WTC11 (cell line): Measurements from ENCODE around the gene PRXL2A. TPM values are rescaled to one million over a fixed set of nuclear protein-coding genes. Genes with fewer than 3 reads are reported as not detected.

Source experiments
- ATAC-seq: fragments of 200-7000 bp; cut with Tn5 transposase; 2 replicates; pipeline ENCODE4 v1.10.0; 2021; ENCODE audit warnings: mild to moderate bottlenecking, moderate library complexity
- CTCF ChIA-PET: fragments of 300-600 bp; sonication (Branson Sonifier 250); formaldehyde crosslinking; loops from one replicate; lab custom pipeline; 2021; ENCODE audit warnings: antibody characterized with exemption; lab: Charles Lee
- POLR2A ChIA-PET: fragments of 350-600 bp; sonication (Branson Sonifier 250); formaldehyde crosslinking; loops from one replicate; lab custom pipeline; 2021; ENCODE audit warnings: antibody characterized with exemption; lab: Charles Lee
- DNase-seq: peaks from one replicate; pipeline ENCODE4 v3.0.0; 2021; ENCODE audit warnings: low spot score
- H3K27ac Mint-ChIP-seq: 2 replicates; pipeline ENCODE4 v1.8.0; 2021; ENCODE audit warnings: mixed read lengths
- H3K27me3 Mint-ChIP-seq: 2 replicates; pipeline ENCODE4 v1.8.0; 2021; ENCODE audit warnings: low read depth, mild to moderate bottlenecking, moderate library complexity, mixed read lengths
- H3K36me3 Mint-ChIP-seq: 2 replicates; pipeline ENCODE4 v1.8.0; 2021; ENCODE audit warnings: mixed read lengths
- H3K4me1 Mint-ChIP-seq: 2 replicates; pipeline ENCODE4 v1.8.0; 2022; ENCODE audit warnings: mixed read lengths
- H3K4me3 Mint-ChIP-seq: 2 replicates; pipeline ENCODE4 v1.8.0; 2021; ENCODE audit warnings: mild to moderate bottlenecking, moderate library complexity, mixed read lengths
- H3K9me3 Mint-ChIP-seq: 2 replicates; pipeline ENCODE4 v1.8.0; 2021; ENCODE audit warnings: mixed read lengths
- ATF6 ChIP-seq: sonication (generic); formaldehyde crosslinking; IDR thresholded peaks from 2 replicates; pipeline ENCODE4 v1.8.1; 2023; ENCODE audit warnings: mild to moderate bottlenecking, missing genetic modification reagents
- CBFB ChIP-seq: sonication (generic); formaldehyde crosslinking; IDR thresholded peaks from 2 replicates; pipeline ENCODE4 v1.8.1; 2022; ENCODE audit warnings: mild to moderate bottlenecking, low read depth, missing genetic modification reagents
- CDX4 ChIP-seq: fragments of 250-450 bp; sonication (Bioruptor Pico); IDR thresholded peaks from 2 replicates; pipeline ENCODE4 v1.9.0; 2021; ENCODE audit warnings: moderate library complexity, mild to moderate bottlenecking, inconsistent platforms, borderline replicate concordance
- CREB1 ChIP-seq: sonication (generic); formaldehyde crosslinking; IDR thresholded peaks from 2 replicates; pipeline ENCODE4 v1.8.0; 2023; ENCODE audit warnings: mild to moderate bottlenecking, missing genetic modification reagents
- E2F4 ChIP-seq: sonication (generic); formaldehyde crosslinking; IDR thresholded peaks from 2 replicates; pipeline ENCODE4 v1.8.1; 2022; ENCODE audit warnings: low read depth, mild to moderate bottlenecking, moderate library complexity, missing genetic modification reagents, borderline replicate concordance
- E2F5 ChIP-seq: sonication (generic); formaldehyde crosslinking; IDR thresholded peaks from 2 replicates; pipeline ENCODE4 v1.8.1; 2022; ENCODE audit warnings: mild to moderate bottlenecking, moderate library complexity, missing genetic modification reagents
- MAX ChIP-seq: sonication (generic); formaldehyde crosslinking; IDR thresholded peaks from 2 replicates; pipeline ENCODE4 v1.8.0; 2022; ENCODE audit warnings: mild to moderate bottlenecking, missing genetic modification reagents
- MXD4 ChIP-seq: fragments of 250-450 bp; sonication (Bioruptor Pico); IDR thresholded peaks from 2 replicates; pipeline ENCODE4 v1.8.0; 2021; ENCODE audit warnings: mild to moderate bottlenecking, moderate library complexity, borderline replicate concordance
- NFYB ChIP-seq: sonication (generic); formaldehyde crosslinking; conservative IDR thresholded peaks from 2 replicates; pipeline ENCODE4 v1.8.0; 2022; ENCODE audit warnings: low read depth, missing genetic modification reagents
- RORB ChIP-seq: fragments of 250-450 bp; sonication (Bioruptor Pico); IDR thresholded peaks from 2 replicates; pipeline ENCODE4 v1.9.0; 2021; ENCODE audit warnings: mild to moderate bottlenecking
- SMAD3 ChIP-seq: sonication (generic); formaldehyde crosslinking; IDR thresholded peaks from 2 replicates; pipeline ENCODE4 v1.8.0; 2022; ENCODE audit warnings: missing genetic modification reagents, mild to moderate bottlenecking, borderline replicate concordance
- SMAD4 ChIP-seq: sonication (generic); formaldehyde crosslinking; IDR thresholded peaks from 2 replicates; pipeline ENCODE4 v1.8.0; 2022; ENCODE audit warnings: mild to moderate bottlenecking, missing genetic modification reagents
- TCF7 ChIP-seq: sonication (generic); formaldehyde crosslinking; IDR thresholded peaks from 2 replicates; pipeline ENCODE4 v1.8.0; 2022; ENCODE audit warnings: mild to moderate bottlenecking, low read depth, missing genetic modification reagents, moderate library complexity
- USF2 ChIP-seq: sonication (generic); formaldehyde crosslinking; IDR thresholded peaks from 2 replicates; pipeline ENCODE4 v1.8.1; 2023; ENCODE audit warnings: mild to moderate bottlenecking, missing genetic modification reagents, moderate library complexity
- ZNF121 ChIP-seq: sonication (generic); formaldehyde crosslinking; IDR thresholded peaks from 2 replicates; pipeline ENCODE4 v1.8.0; 2023; ENCODE audit warnings: missing genetic modification reagents
- ZNF263 ChIP-seq: sonication (generic); formaldehyde crosslinking; IDR thresholded peaks from 2 replicates; pipeline ENCODE4 v1.8.1; 2022; ENCODE audit warnings: low read depth, mild to moderate bottlenecking, moderate library complexity, missing genetic modification reagents
- ZNF416 ChIP-seq: fragments of 250-450 bp; sonication (Bioruptor Pico); IDR thresholded peaks from 2 replicates; pipeline ENCODE4 v1.9.0; 2021; ENCODE audit warnings: mild to moderate bottlenecking, inconsistent platforms
- ZNF423 ChIP-seq: fragments of 250-450 bp; sonication (Bioruptor Pico); IDR thresholded peaks from 2 replicates; pipeline ENCODE4 v2.1.2; 2022; ENCODE audit warnings: mild to moderate bottlenecking, moderate library complexity
- total RNA-seq: library from RNA; stranded (reverse); gene quantifications from 3 replicates; pipeline ENCODE4 v1.2.3, GENCODE V29; 2021
- TF ChIP-seq, protein P1 (sequence below): fragments of 250-450 bp; sonication (Bioruptor Pico); IDR thresholded peaks from 2 replicates; pipeline ENCODE4 v2.1.2; 2022; ENCODE audit warnings: mild to moderate bottlenecking, moderate library complexity
- TF ChIP-seq, protein P2 (sequence below): sonication (generic); formaldehyde crosslinking; IDR thresholded peaks from 2 replicates; pipeline ENCODE4 v1.8.0; 2022; ENCODE audit warnings: mild to moderate bottlenecking, missing genetic modification reagents
- TF ChIP-seq, protein P3 (sequence below): sonication (generic); formaldehyde crosslinking; IDR thresholded peaks from 2 replicates; pipeline ENCODE4 v1.8.1; 2022; ENCODE audit warnings: low read depth, missing genetic modification reagents, borderline replicate concordance
- TF ChIP-seq, protein P4 (sequence below): sonication (generic); formaldehyde crosslinking; conservative IDR thresholded peaks from 2 replicates; pipeline ENCODE4 v1.8.1; 2022; ENCODE audit warnings: mild to moderate bottlenecking, missing genetic modification reagents

The PRXL2A gene
- total RNA-seq, 1 experiment from 2014 or later = 46.6 TPM

GRCh38 chr10:80468806-80469421 is 60.6 kb downstream of the PRXL2A start:
- TF ChIP-seq E2F5 (CRISPR knock-in tag) (no peak), CBFB (no peak), NFYB (CRISPR knock-in tag) (no peak), CREB1 (CRISPR knock-in tag) (no peak), ZNF423 (CRISPR knock-in tag) (no peak), ATF6 (CRISPR knock-in tag) (no peak), ZNF121 (CRISPR knock-in tag) (no peak), SMAD4 (CRISPR knock-in tag) (no peak), MXD4 (CRISPR knock-in tag) (no peak)
- TF ChIP-seq, all 79 proteins: peak for 0
- peaks cover 17% of the 10 kb centered on the region for H3K36me3 Mint-ChIP-seq
- H3K9me3 Mint-ChIP-seq = no peaks in the 10 kb centered on the region
- H3K27me3 Mint-ChIP-seq = peaks cover 39% of the 10 kb centered on the region
- POLR2A ChIA-PET = no interaction called here
- DNase-seq (no peak), ATAC-seq (no peak)
- CTCF ChIA-PET = interaction anchor here (0.6 to 34.2 kb wide), 4 partner anchors 24 to 86 kb away, joined by 3 to 802 read pairs (median 4); partner anchors contain the start of gene PRXL2A
- H3K4me1 Mint-ChIP-seq = peaks cover 78% of the 10 kb centered on the region
- no peak overlapping the region for H3K27ac Mint-ChIP-seq
- no peak overlapping the region for H3K4me3 Mint-ChIP-seq

- peaks cover 39% of the 10 kb centered on the region for H3K27me3 Mint-ChIP-seq
- no peak for DNase-seq
- CTCF ChIA-PET = interaction anchor here (34.2 kb wide), 1 partner anchor 36 kb away, joined by 802 read pairs; no protein-coding TSS in a partner anchor
- peaks cover 20% of the 10 kb centered on the region for H3K36me3 Mint-ChIP-seq
- POLR2A ChIA-PET = no interaction called here
- no peak overlapping the region for H3K4me3 Mint-ChIP-seq
- H3K9me3 Mint-ChIP-seq = no peaks in the 10 kb centered on the region
- no peak overlapping the region for H3K27ac Mint-ChIP-seq
- ATAC-seq = no peak
- H3K4me1 Mint-ChIP-seq = peaks cover 76% of the 10 kb centered on the region
- TF ChIP-seq CDX4 (CRISPR knock-in tag) (no peak), E2F4 (CRISPR knock-in tag) (no peak), MAX (CRISPR knock-in tag) (no peak), RORB (CRISPR knock-in tag) (no peak), ZNF416 (CRISPR knock-in tag) (no peak), ZNF263 (no peak), MXD4 (CRISPR knock-in tag) (no peak), CBFB (no peak), USF2 (no peak), SMAD3 (no peak), TCF7 (CRISPR knock-in tag) (no peak)
- TF ChIP-seq, protein P1, sequence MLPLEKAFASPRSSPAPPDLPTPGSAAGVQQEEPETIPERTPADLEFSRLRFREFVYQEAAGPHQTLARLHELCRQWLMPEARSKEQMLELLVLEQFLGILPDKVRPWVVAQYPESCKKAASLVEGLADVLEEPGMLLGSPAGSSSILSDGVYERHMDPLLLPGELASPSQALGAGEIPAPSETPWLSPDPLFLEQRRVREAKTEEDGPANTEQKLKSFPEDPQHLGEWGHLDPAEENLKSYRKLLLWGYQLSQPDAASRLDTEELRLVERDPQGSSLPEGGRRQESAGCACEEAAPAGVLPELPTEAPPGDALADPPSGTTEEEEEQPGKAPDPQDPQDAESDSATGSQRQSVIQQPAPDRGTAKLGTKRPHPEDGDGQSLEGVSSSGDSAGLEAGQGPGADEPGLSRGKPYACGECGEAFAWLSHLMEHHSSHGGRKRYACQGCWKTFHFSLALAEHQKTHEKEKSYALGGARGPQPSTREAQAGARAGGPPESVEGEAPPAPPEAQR = no peak
- TF ChIP-seq, protein P2, sequence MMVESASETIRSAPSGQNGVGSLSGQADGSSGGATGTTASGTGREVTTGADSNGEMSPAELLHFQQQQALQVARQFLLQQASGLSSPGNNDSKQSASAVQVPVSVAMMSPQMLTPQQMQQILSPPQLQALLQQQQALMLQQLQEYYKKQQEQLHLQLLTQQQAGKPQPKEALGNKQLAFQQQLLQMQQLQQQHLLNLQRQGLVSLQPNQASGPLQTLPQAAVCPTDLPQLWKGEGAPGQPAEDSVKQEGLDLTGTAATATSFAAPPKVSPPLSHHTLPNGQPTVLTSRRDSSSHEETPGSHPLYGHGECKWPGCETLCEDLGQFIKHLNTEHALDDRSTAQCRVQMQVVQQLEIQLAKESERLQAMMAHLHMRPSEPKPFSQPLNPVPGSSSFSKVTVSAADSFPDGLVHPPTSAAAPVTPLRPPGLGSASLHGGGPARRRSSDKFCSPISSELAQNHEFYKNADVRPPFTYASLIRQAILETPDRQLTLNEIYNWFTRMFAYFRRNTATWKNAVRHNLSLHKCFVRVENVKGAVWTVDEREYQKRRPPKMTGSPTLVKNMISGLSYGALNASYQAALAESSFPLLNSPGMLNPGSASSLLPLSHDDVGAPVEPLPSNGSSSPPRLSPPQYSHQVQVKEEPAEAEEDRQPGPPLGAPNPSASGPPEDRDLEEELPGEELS (CRISPR knock-in tag) = no peak
- TF ChIP-seq, protein P3, sequence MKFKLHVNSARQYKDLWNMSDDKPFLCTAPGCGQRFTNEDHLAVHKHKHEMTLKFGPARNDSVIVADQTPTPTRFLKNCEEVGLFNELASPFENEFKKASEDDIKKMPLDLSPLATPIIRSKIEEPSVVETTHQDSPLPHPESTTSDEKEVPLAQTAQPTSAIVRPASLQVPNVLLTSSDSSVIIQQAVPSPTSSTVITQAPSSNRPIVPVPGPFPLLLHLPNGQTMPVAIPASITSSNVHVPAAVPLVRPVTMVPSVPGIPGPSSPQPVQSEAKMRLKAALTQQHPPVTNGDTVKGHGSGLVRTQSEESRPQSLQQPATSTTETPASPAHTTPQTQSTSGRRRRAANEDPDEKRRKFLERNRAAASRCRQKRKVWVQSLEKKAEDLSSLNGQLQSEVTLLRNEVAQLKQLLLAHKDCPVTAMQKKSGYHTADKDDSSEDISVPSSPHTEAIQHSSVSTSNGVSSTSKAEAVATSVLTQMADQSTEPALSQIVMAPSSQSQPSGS = no peak
- TF ChIP-seq, protein P4, sequence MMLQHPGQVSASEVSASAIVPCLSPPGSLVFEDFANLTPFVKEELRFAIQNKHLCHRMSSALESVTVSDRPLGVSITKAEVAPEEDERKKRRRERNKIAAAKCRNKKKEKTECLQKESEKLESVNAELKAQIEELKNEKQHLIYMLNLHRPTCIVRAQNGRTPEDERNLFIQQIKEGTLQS (CRISPR knock-in tag) = no peak
Observed at GRCh38 chr10:80470266-80470665, 61.9 kb downstream of the PRXL2A start.
